ENCODE data around the gene GAN.

DNA sequence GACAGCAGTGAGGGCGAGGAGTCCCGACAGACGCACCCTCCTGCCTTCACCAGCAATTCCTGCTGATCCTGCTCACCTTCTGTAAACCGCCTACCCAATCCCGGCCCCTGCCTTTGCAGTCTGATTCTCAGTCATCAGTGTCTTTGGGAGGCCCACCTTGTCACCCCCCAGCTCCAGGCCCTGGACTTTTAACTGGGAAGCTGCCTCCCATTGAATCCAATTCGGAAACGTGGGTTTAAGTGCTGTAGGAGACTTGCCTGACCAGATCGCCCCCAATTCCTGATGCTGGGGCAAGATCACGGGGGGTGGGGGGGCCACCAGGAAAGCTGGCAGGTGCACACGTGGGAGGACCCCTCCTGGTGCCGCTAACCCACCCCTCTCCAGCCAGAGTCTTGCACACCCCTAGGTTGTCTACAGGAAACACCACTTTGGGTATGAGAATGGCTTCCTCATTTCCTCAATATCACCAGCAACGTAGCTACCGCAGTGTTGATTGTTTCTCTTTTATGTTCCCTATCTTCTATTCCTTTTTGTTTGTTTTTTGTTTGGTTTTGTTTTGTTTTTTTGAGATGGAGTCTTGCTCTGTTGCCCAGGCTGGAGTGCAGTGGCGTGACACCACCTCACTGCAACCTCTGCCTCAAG is 83.2 kb downstream of the GAN start:
- TF ChIP-seq CTCF (conservative IDR thresholded peaks at IDR 0.05; ENCODE audit: low read depth, low read length) (no peak), EZH2 (IDR thresholded peaks at IDR 0.05; ENCODE audit: low read length, unreplicated experiment) (no peak)
